IPS-15b (cell line): ENCODE measurements around the gene LORICRIN.
"Not testable (repeated sequence)": the region's sequence is repeated elsewhere in the genome, so short reads cannot be mapped to it uniquely, and the experiment has no call there.

Experiments
- H3K27me3 ChIP-seq: one replicate; pipeline ENCODE4 v1.6.1; 2013; ENCODE audit warnings: low read length; ENCODE audit not compliant: control insufficient read depth, insufficient read depth
- H3K36me3 ChIP-seq: one replicate; pipeline ENCODE4 v1.6.1; 2013; ENCODE audit warnings: low read length; ENCODE audit not compliant: control insufficient read depth, insufficient read depth
- H3K4me1 ChIP-seq: one replicate; pipeline ENCODE4 v1.6.1; 2013; ENCODE audit warnings: mild to moderate bottlenecking, low read length; ENCODE audit not compliant: control insufficient read depth, insufficient read depth
- H3K4me3 ChIP-seq: one replicate; pipeline ENCODE4 v1.5.1; 2013; ENCODE audit warnings: low read depth, low read length
- H3K9ac ChIP-seq: one replicate; pipeline ENCODE4 v1.6.1; 2013; ENCODE audit warnings: low read depth, mild to moderate bottlenecking, low read length
- H3K9me3 ChIP-seq: one replicate; pipeline ENCODE4 v1.6.1; 2013; ENCODE audit warnings: mild to moderate bottlenecking, low read length; ENCODE audit not compliant: control insufficient read depth, insufficient read depth

The LORICRIN gene, protein sequence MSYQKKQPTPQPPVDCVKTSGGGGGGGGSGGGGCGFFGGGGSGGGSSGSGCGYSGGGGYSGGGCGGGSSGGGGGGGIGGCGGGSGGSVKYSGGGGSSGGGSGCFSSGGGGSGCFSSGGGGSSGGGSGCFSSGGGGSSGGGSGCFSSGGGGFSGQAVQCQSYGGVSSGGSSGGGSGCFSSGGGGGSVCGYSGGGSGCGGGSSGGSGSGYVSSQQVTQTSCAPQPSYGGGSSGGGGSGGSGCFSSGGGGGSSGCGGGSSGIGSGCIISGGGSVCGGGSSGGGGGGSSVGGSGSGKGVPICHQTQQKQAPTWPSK

GRCh38 chr1:153259387-153259786 is at the start of gene LORICRIN:
LORICRIN (plus strand) TSS chr1:153259687; CDS start chr1:153260950, 1,263 bp downstream.
- H3K27me3 ChIP-seq, result peaks cover 60% of the 10 kb centered on the region
- no peaks in the 10 kb centered on the region for H3K9me3 ChIP-seq
- peaks cover 2% of the 10 kb centered on the region for H3K4me1 ChIP-seq
- H3K36me3 ChIP-seq, result no peaks in the 10 kb centered on the region
- H3K4me3 ChIP-seq, result peak within 1 kb of the TSS; percentile 35
- H3K9ac ChIP-seq, result no peak within 1 kb of the TSS

DNA sequence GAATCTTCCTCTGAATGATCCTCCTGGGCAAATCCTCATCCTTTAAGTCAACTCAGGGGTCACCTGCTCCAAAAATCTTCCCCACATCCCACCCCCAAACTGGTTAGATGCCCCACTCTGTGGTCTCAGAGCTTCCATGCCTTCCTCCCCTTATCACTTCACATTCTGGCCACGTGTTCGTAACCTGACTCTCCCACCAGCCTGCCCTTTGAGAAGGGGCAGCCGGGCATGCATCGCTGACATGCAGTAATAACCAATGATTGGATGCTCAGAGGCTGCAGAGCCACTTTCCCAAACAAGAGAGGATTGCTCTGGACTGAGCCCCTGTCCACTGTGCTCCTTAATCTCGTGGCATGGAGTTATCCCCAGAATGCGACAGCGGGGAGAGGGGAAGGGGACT is 49.3 kb upstream of the LORICRIN start:
- Histone ChIP-seq H3K4me1 (no peaks in the 10 kb centered on the region), H3K4me3 (no peak overlapping the region), H3K36me3 (no peaks in the 10 kb centered on the region), H3K27me3 (peaks cover 6% of the 10 kb centered on the region), H3K9ac (no peak overlapping the region), H3K9me3 (no peaks in the 10 kb centered on the region)

DNA sequence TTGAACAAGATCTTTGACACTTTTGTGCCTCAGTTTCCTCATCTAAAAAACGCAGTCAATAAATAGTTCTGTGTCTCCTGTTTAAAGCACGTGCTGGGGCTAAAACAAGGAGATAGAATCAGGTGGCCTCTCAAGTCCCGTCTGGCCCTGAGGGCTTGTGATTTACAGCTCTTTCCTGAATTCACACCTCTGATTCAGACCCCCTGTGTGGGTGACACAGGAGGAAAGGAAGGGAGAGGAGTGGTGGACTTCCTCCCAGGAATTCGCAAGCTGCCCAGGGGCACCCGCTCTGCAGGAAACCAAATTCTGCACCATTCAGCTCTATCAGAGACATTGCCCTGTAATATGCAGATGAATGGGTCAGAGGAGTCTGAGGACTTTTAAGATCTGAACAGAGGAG is 47.3 kb upstream of the LORICRIN start:
- Histone ChIP-seq H3K4me3 (no peak overlapping the region), H3K9ac (no peak overlapping the region), H3K9me3 (no peaks in the 10 kb centered on the region), H3K36me3 (no peaks in the 10 kb centered on the region), H3K27me3 (peaks cover 6% of the 10 kb centered on the region), H3K4me1 (no peaks in the 10 kb centered on the region)

- no peak overlapping the region for H3K4me3 ChIP-seq
- peaks cover 6% of the 10 kb centered on the region for H3K27me3 ChIP-seq
- H3K4me1 ChIP-seq, result no peaks in the 10 kb centered on the region
- H3K9me3 ChIP-seq, result no peaks in the 10 kb centered on the region
- no peaks in the 10 kb centered on the region for H3K36me3 ChIP-seq
- H3K9ac ChIP-seq, result no peak overlapping the region
These were observed 46.0 kb upstream of the LORICRIN start for GRCh38 chr1:153213519-153213918.

DNA sequence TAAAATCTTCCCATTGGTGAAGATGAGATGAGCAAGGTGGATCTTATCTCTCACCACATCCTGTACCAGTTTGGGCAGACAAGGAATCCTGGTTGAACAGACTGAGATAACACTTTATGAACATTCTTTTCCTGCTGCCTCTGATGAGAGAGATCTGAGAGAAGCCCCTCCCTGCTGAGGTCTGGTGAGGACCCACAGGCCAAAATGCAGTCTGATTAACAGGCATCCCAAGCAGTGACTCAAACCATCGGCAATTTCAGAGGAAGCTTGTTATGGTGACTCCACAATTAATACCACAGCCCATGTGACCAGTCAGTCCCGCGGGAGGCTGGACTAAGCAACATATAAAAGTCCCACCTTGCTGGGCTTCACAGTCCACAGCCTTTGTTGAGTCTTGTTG is 42.3 kb upstream of the LORICRIN start, which contains the start of gene PRR9:
Gene PRR9, plus strand, starts transcription at position 373 of the 400 bp plus-strand sequence. CDS start 561 bp downstream, outside the sequence.
- Histone ChIP-seq H3K4me3 (no peak within 1 kb of the TSS), H3K27me3 (no peaks in the 10 kb centered on the region), H3K9ac (no peak within 1 kb of the TSS), H3K36me3 (no peaks in the 10 kb centered on the region), H3K4me1 (no peaks in the 10 kb centered on the region), H3K9me3 (no peaks in the 10 kb centered on the region)

- H3K4me1 ChIP-seq, result no peaks in the 10 kb centered on the region
- H3K9me3 ChIP-seq, result no peaks in the 10 kb centered on the region
- no peak overlapping the region for H3K4me3 ChIP-seq
- no peaks in the 10 kb centered on the region for H3K36me3 ChIP-seq
- no peak overlapping the region for H3K9ac ChIP-seq
- no peaks in the 10 kb centered on the region for H3K27me3 ChIP-seq
These were observed 41.6 kb upstream of the LORICRIN start for GRCh38 chr1:153217744-153218416.

DNA sequence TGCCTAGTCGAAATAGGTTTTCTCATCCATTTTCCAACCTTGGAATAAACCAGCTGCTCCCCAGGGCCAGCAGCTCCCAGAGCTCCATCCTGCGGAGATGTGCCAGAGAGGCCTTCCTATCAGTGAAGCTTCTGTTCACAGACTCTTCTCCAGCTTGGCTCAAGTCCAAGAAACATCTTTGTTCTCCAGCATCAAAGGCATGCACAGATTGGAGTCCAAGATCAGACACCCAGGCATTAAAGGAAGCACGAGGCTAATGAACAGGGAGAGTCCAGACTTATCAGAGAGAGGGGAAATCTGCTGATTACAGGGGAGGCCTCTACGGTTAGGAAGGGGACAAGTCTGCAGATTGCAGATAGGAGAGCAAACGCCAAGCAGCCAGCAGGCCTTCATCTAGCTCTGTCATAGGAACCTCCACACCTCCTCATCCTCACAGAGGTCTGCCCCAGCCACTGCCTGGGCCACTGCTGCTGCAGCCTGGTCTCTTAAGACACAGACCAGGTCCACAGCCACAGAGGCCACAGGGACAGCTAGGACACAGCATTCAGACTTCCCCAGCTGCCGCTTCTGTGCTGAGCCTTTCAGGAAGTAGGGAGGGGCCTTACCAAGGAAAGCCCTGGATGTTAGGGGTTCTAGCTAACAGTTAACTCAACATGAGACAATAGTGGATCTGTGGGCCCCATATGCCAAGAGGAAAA is 38.7 kb upstream of the LORICRIN start:
- H3K27me3 ChIP-seq, result no peaks in the 10 kb centered on the region
- no peak overlapping the region for H3K9ac ChIP-seq
- H3K4me1 ChIP-seq, result no peaks in the 10 kb centered on the region
- H3K4me3 ChIP-seq, result no peak overlapping the region
- no peaks in the 10 kb centered on the region for H3K36me3 ChIP-seq
- H3K9me3 ChIP-seq, result no peaks in the 10 kb centered on the region

GRCh38 chr1:153223040-153223891 is 36.2 kb upstream of the LORICRIN start:
- not testable (repeated sequence) for H3K9ac ChIP-seq, H3K9me3 ChIP-seq, H3K4me3 ChIP-seq, H3K4me1 ChIP-seq, H3K36me3 ChIP-seq, H3K27me3 ChIP-seq

- Histone ChIP-seq H3K36me3 (no peaks in the 10 kb centered on the region), H3K4me1 (no peaks in the 10 kb centered on the region), H3K27me3 (no peaks in the 10 kb centered on the region), H3K4me3 (no peak overlapping the region), H3K9me3 (no peaks in the 10 kb centered on the region), H3K9ac (no peak overlapping the region)
These were observed 31.7 kb upstream of the LORICRIN start for GRCh38 chr1:153227810-153228209.

DNA sequence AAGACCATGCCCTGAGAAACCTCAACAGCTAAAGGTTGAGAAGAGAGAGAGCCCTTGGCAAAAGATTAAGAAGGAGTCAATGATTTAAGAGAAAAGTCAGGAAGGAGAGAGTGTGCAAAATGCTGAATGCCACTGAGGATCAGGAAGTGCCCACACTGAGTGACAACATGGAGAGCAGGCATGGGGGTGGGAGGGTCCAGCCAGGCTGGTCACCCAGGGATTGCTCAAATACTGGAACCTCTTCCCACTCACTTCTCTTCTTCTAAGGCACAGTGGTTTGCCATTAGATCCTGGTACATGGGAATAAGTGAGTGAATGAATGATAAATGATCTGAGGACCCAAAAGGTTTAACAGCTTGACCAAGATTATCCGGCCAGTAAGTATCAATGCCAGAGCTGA is 31.0 kb upstream of the LORICRIN start:
- Histone ChIP-seq H3K4me3 (no peak overlapping the region), H3K9ac (no peak overlapping the region), H3K36me3 (no peaks in the 10 kb centered on the region), H3K9me3 (no peaks in the 10 kb centered on the region), H3K27me3 (no peaks in the 10 kb centered on the region), H3K4me1 (no peaks in the 10 kb centered on the region)

DNA sequence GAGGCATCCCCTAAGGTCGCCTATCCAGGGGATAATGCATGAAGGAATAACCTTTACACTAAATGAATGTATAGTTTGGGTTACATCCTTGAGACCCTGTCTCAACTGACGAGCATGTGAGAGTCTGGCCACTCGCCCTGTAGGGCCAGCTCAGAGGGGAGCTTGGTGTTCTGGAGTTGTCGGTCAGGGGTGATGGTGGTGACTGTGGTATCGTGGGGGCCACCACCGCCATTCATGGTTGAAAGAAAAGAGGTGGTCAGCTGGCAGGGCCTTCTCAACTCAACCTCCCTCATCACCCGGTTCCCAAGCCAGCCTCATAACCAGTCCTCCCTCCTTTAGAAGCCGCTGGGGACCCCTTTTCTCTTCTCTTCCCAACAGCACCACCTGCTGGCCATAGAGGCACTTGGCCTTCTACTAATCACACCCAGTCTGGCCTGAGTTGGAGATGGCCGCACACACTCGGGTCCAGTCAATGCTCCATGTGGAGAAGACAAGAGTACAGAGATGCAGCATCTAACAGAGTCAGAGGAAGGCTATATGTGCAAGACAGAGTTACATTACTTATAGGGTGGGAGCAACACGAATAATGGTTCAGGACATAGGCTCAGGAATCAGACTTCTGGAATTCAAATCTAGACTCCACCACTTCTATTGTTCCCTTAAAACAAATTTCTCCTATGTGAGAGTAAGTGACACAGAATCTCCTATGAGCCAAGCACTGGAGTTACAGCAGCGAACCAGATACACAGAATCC is 30.2 kb upstream of the LORICRIN start:
- H3K9ac ChIP-seq, H3K9me3 ChIP-seq, H3K4me1 ChIP-seq, H3K36me3 ChIP-seq, H3K4me3 ChIP-seq, H3K27me3 ChIP-seq: not testable (repeated sequence)
